HCT116 (cell line): ENCODE measurements around the gene PCDHGA2. TPM values are rescaled to one million over a fixed set of nuclear protein-coding genes. Genes with fewer than 3 reads are reported as not detected.

Source experiments
- ATAC-seq: fragments of 200-7000 bp; cut with Tn5 transposase; 2 replicates; pipeline ENCODE4 v1.9.1; 2020; ENCODE audit warnings: mild to moderate bottlenecking, moderate library complexity
- BruUV-seq: library from RNA; stranded (reverse); fragments of 400-500 nt; replicated peaks from 2 replicates; lab custom pipeline; 2021; lab: Mats Ljungman, UMichigan
- CTCF ChIA-PET: fragments of 300-600 bp; sonication (Branson Sonifier 250); formaldehyde crosslinking; loops from one replicate; lab custom pipeline; 2021; ENCODE audit warnings: antibody characterized with exemption; lab: Charles Lee
- POLR2A ChIA-PET: fragments of 300-600, 350-600 bp; sonication (Branson Sonifier 250); formaldehyde crosslinking; loops from one replicate; lab custom pipeline; 2021; ENCODE audit warnings: antibody characterized with exemption; lab: Charles Lee
- RAD21 ChIA-PET, 2 experiments: fragments of 300-600 bp; sonication (Branson Sonifier 250); formaldehyde crosslinking; loops; one replicate each; lab custom pipeline; 2023; ENCODE audit warnings: low total read pairs in 2 of 2; ENCODE audit not compliant: uncharacterized antibody in 2 of 2, unreplicated experiment in 2 of 2, low non-redundant PET in 1 of 2; lab: Charles Lee
- DNase-seq: peaks from one replicate; pipeline ENCODE4 v3.0.0-alpha.2; 2010; ENCODE audit warnings: low read depth, low spot score
- H2AFZ ChIP-seq: fragments of 200-600 bp; shearing (Covaris generic), sonication (generic); 2 replicates; pipeline ENCODE4 v1.6.1; 2017; ENCODE audit warnings: low read depth, mixed run types, mixed read lengths, antibody characterized with exemption, low read length; ENCODE audit not compliant: poor library complexity, severe bottlenecking
- H3K27ac ChIP-seq: 2 replicates; pipeline ENCODE4 v1.5.1; 2012; ENCODE audit warnings: low read depth, low read length
- H3K27me3 ChIP-seq: fragments of 200-600 bp; sonication (generic); 2 replicates; pipeline ENCODE4 v1.6.1; 2016; ENCODE audit warnings: mixed run types, low read length, mixed read lengths; ENCODE audit not compliant: insufficient read depth
- H3K36me3 ChIP-seq, 2 experiments: fragments of 200-500 bp in 1 of 2; fragments of 200-600 bp in 1 of 2; sonication (Bioruptor generic) in 1 of 2; sonication (generic) in 1 of 2; 2 replicates each; pipeline versions ENCODE4 v1.5.1 to v1.6.1; 2014 to 2016; ENCODE audit warnings: low read length in 2 of 2, inconsistent platforms in 1 of 2, mixed read lengths in 1 of 2, mixed run types in 1 of 2; ENCODE audit not compliant: insufficient read depth in 2 of 2, control insufficient read depth in 1 of 2
- H3K4me1 ChIP-seq, 2 experiments: fragments of 200-600 bp in 1 of 2; sonication (generic) in 1 of 2; 2 replicates each; pipeline versions ENCODE4 v1.5.1 to v1.6.1; 2012 to 2017; ENCODE audit warnings: low read length in 2 of 2, inconsistent platforms in 1 of 2, mild to moderate bottlenecking in 1 of 2, mixed read lengths in 1 of 2, mixed run types in 1 of 2, moderate library complexity in 1 of 2; ENCODE audit not compliant: insufficient read depth in 2 of 2, control insufficient read depth in 1 of 2
- H3K4me2 ChIP-seq: fragments of 200-600 bp; sonication (generic); 2 replicates; pipeline ENCODE4 v1.6.1; 2017; ENCODE audit warnings: mixed run types, low read length, mixed read lengths
- H3K4me3 ChIP-seq, 2 experiments: fragments of 200-600 bp in 1 of 2; sonication (generic) in 1 of 2; replicated peaks in 1 of 2; 2 replicates each; pipeline ENCODE4 v1.5.1; 2011 to 2016; ENCODE audit warnings: low read length in 2 of 2, control low read depth in 1 of 2, low read depth in 1 of 2, mild to moderate bottlenecking in 1 of 2, mixed read lengths in 1 of 2, mixed run types in 1 of 2
- H3K79me2 ChIP-seq: fragments of 200-600 bp; sonication (generic); 2 replicates; pipeline ENCODE4 v1.6.1; 2017; ENCODE audit warnings: mild to moderate bottlenecking, mixed run types, low read length, moderate library complexity, mixed read lengths; ENCODE audit not compliant: insufficient read depth
- H3K9ac ChIP-seq: fragments of 200-600 bp; sonication (generic); 2 replicates; pipeline ENCODE4 v1.6.1; 2016; ENCODE audit warnings: low read length, mixed read lengths
- H3K9me2 ChIP-seq: fragments of 200-600 bp; sonication (generic), shearing (Covaris generic); 2 replicates; pipeline ENCODE4 v1.6.1; 2017; ENCODE audit warnings: mixed run types, mild to moderate bottlenecking, moderate library complexity; ENCODE audit not compliant: insufficient read depth
- H3K9me3 ChIP-seq, 2 experiments: fragments of 200-500 bp in 1 of 2; fragments of 200-600 bp in 1 of 2; sonication (Bioruptor generic) in 1 of 2; sonication (generic) in 1 of 2; 2 replicates each; pipeline ENCODE4 v1.6.1; 2014 to 2017; ENCODE audit warnings: low read length in 2 of 2, mixed read lengths in 2 of 2, inconsistent platforms in 1 of 2, low read depth in 1 of 2, mild to moderate bottlenecking in 1 of 2, mixed run types in 1 of 2, moderate library complexity in 1 of 2; ENCODE audit not compliant: control insufficient read depth in 1 of 2, insufficient read depth in 1 of 2
- H4K20me1 ChIP-seq: fragments of 200-600 bp; sonication (generic), shearing (Covaris generic); 2 replicates; pipeline ENCODE4 v1.6.1; 2017; ENCODE audit warnings: mixed run types, mild to moderate bottlenecking, moderate library complexity; ENCODE audit not compliant: insufficient read depth
- CEBPB ChIP-seq: IDR thresholded peaks from 2 replicates; pipeline ENCODE4 v1.6.1; 2012; ENCODE audit warnings: low read depth
- EGR1 ChIP-seq: IDR thresholded peaks from 2 replicates; pipeline ENCODE4 v1.6.1; 2012; ENCODE audit warnings: low read depth
- ELF1 ChIP-seq: IDR thresholded peaks from 2 replicates; pipeline ENCODE4 v1.6.1; 2012; ENCODE audit warnings: low read depth, borderline replicate concordance
- EZH2 ChIP-seq: fragments of 200-600 bp; sonication (generic); IDR thresholded peaks from 2 replicates; pipeline ENCODE4 v1.6.1; 2017; ENCODE audit warnings: antibody characterized with exemption, mixed run types
- EZH2phosphoT487 ChIP-seq: fragments of 200-600 bp; IDR thresholded peaks from 2 replicates; pipeline ENCODE4 v1.6.1; 2018; ENCODE audit warnings: antibody characterized with exemption, borderline replicate concordance
- JUND ChIP-seq: IDR thresholded peaks from 2 replicates; pipeline ENCODE4 v1.6.1; 2012
- POLR2AphosphoS5 ChIP-seq: IDR thresholded peaks from 2 replicates; pipeline ENCODE4 v1.6.1; 2011; ENCODE audit warnings: mild to moderate bottlenecking, low read depth, low read length, moderate library complexity
- REST ChIP-seq: IDR thresholded peaks from 2 replicates; pipeline ENCODE4 v1.6.1; 2012; ENCODE audit warnings: low read depth
- SP1 ChIP-seq: IDR thresholded peaks from 2 replicates; pipeline ENCODE4 v1.6.1; 2012; ENCODE audit warnings: low read depth
- SRF ChIP-seq: IDR thresholded peaks from 2 replicates; pipeline ENCODE4 v1.6.1; 2012; ENCODE audit warnings: low read depth
- TCF7L2 ChIP-seq: IDR thresholded peaks from 2 replicates; pipeline ENCODE4 v1.7.0; 2011; ENCODE audit warnings: borderline replicate concordance, inconsistent platforms; ENCODE audit not compliant: insufficient read depth, insufficient read length; ENCODE audit errors: extremely low read depth
- ZNF274 ChIP-seq: fragments of 200-500 bp; sonication (Bioruptor generic); IDR thresholded peaks from 2 replicates; pipeline ENCODE4 v1.6.1; 2014; ENCODE audit warnings: mild to moderate bottlenecking, low read depth, low read length, inconsistent platforms
- intact Hi-C: fragments of 100-400 bp; cut with micrococcal nuclease; formaldehyde crosslinking; loops from 2 replicates; pipeline ENCODE4 v1.10.0; 2022
- total RNA-seq: library from RNA; stranded (reverse); gene quantifications from one replicate; pipeline ENCODE4 v1.2.1, GENCODE V29; 2021; ENCODE audit not compliant: unreplicated experiment
- TF ChIP-seq, protein P1 (sequence below): IDR thresholded peaks from 2 replicates; pipeline ENCODE4 v1.6.1; 2011; ENCODE audit warnings: mild to moderate bottlenecking, low read length, moderate library complexity; ENCODE audit not compliant: insufficient replicate concordance; ENCODE audit errors: extremely low read depth
- TF ChIP-seq, protein P2 (sequence below): IDR thresholded peaks from 2 replicates; pipeline ENCODE4 v1.6.1; 2012

PCDHGA2 gene
- total RNA-seq, 1 experiment from 2014 or later = not detected

DNA sequence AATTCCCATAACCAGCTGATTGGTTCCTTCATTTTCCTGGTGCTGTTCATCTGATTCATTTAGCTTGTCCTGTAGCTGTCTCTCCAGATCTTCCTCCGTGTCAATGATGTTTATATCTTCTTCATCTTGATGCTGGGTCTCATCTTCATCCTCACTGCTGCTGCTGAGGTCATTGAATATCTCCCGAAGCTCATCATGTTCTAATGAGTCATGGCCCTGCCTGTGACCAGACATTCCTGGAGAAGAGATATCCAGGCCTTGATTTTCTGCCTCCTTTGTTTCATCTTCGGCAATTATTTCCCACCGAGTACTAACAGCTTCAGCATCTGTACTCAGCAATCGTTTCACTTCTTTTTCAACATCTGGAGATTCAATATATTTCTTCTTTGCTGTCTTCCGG, 19.4 kb upstream of the PCDHGA2 start:
- no peaks in the 10 kb centered on the region for H4K20me1 ChIP-seq
- H3K4me2 ChIP-seq = peak overlapping the region; percentile 79
- H3K9me2 ChIP-seq = no peaks in the 10 kb centered on the region
- ChIA-PET CTCF (interaction anchor here (2.0 to 2.1 kb wide), 2 partner anchors 94 to 245 kb away, joined by 6 to 19 read pairs; partner anchors contain the start of gene PCDHGA10), RAD21 (no interaction called here), POLR2A (no interaction called here)
- intact Hi-C loops = no loop called here
- H3K79me2 ChIP-seq = peaks cover 29% of the 10 kb centered on the region
- BruUV-seq = no TSS peak
- peaks cover 2 to 19% of the 10 kb centered on the region in 2 experiments; a peak in 2 of 4 replicates for H3K36me3 ChIP-seq
- no peaks in the 10 kb centered on the region for H3K27me3 ChIP-seq
- H2AFZ ChIP-seq = no peak overlapping the region
- DNase-seq (no peak), ATAC-seq (no peak)
- no peak overlapping the region for H3K9ac ChIP-seq
- peaks cover 19 to 26% of the 10 kb centered on the region in 2 experiments for H3K9me3 ChIP-seq
- H3K4me1 ChIP-seq = peaks cover 4 to 13% of the 10 kb centered on the region in 2 experiments; a peak in 3 of 4 replicates
- no peak for TF ChIP-seq EZH2phosphoT487
- no peak for TF ChIP-seq CEBPB
- TF ChIP-seq, all 23 proteins: peak for 0
- H3K27ac ChIP-seq = no peak overlapping the region
- H3K4me3 ChIP-seq = peak overlapping the region in 1 of 2 experiments; percentile 74; a peak in 3 of 4 replicates

DNA sequence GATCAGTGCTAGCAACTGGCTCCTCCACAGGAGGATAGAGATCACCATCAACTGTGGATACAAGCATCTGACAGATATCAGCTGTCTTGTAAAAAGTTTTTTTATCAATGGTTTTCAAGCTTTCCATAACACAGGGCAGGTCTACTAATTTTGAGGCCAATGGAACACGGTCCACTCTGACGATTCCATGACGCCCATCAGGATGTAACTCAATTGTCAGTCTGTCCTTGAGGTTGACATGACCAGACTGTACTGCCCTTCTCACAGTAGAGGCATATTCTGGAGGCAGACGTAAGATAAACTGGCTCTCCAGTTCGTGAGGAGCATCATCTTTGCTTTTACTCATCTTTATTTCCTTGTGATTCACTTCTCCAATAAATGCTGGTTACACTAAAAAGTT, 18.9 kb upstream of the PCDHGA2 start:
- Histone ChIP-seq H3K79me2 (peaks cover 29% of the 10 kb centered on the region), H3K9me2 (no peaks in the 10 kb centered on the region), H3K4me3 (peak overlapping the region; percentile 70 to 74), H3K27me3 (no peaks in the 10 kb centered on the region), H4K20me1 (no peaks in the 10 kb centered on the region), H2AFZ (no peak overlapping the region), H3K27ac (peak overlapping the region; percentile 89; the same call in 1 of the 2 replicates), H3K4me2 (peak overlapping the region; percentile 79), H3K9me3 (peaks cover 19 to 26% of the 10 kb centered on the region in 2 experiments), H3K36me3 (peaks cover 2 to 19% of the 10 kb centered on the region in 2 experiments; a peak in 2 of 4 replicates), H3K4me1 (peaks cover 4 to 13% of the 10 kb centered on the region in 2 experiments; a peak in 3 of 4 replicates), H3K9ac (0 out of 2 replicates have a peak overlapping the region, but pooled peaks have one; percentile 78)
- POLR2A ChIA-PET = interaction anchor here (1.0 to 1.7 kb wide), 4 partner anchors 93 to 244 kb away, joined by 3 to 11 read pairs (median 4); partner anchors contain the start of gene PCDHGA10
- CTCF ChIA-PET = interaction anchor here (0.9 to 2.1 kb wide), 16 partner anchors 9 to 272 kb away, joined by 3 to 19 read pairs (median 4); partner anchors contain the start of genes PCDHB10, PCDHB14, PCDHGA10 and PCDHGB1
- intact Hi-C loops = loop anchor here (1.0 to 2.0 kb wide), 2 partner anchors 205 to 245 kb away; no protein-coding TSS in a partner anchor
- no TSS peak for BruUV-seq
- no peak for ATAC-seq
- RAD21 ChIA-PET = interaction anchor here (1.3 kb wide), 2 partner anchors 244 kb away, joined by 3 to 5 read pairs; no protein-coding TSS in a partner anchor
- no peak for DNase-seq
- TF ChIP-seq SP1 (no peak), ZNF274 (no peak), REST (no peak), SRF (no peak), TCF7L2 (no peak), JUND (no peak), EZH2 (no peak), EGR1 (no peak), POLR2AphosphoS5 (no peak), ELF1 (no peak)
- TF ChIP-seq, protein P1, sequence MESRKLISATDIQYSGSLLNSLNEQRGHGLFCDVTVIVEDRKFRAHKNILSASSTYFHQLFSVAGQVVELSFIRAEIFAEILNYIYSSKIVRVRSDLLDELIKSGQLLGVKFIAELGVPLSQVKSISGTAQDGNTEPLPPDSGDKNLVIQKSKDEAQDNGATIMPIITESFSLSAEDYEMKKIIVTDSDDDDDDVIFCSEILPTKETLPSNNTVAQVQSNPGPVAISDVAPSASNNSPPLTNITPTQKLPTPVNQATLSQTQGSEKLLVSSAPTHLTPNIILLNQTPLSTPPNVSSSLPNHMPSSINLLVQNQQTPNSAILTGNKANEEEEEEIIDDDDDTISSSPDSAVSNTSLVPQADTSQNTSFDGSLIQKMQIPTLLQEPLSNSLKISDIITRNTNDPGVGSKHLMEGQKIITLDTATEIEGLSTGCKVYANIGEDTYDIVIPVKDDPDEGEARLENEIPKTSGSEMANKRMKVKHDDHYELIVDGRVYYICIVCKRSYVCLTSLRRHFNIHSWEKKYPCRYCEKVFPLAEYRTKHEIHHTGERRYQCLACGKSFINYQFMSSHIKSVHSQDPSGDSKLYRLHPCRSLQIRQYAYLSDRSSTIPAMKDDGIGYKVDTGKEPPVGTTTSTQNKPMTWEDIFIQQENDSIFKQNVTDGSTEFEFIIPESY = no peak
- TF ChIP-seq, protein P2, sequence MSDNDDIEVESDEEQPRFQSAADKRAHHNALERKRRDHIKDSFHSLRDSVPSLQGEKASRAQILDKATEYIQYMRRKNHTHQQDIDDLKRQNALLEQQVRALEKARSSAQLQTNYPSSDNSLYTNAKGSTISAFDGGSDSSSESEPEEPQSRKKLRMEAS = no peak
